C1 segment of cervical spinal cord (tissue), 14 donors: ENCODE results near the gene GSX2.
"Not testable (repeated sequence)": the region's sequence is repeated elsewhere in the genome, so short reads cannot be mapped to it uniquely, and the experiment has no call there.

Experiments
- DNase-seq, 14 donors: peaks; one replicate each; lab custom pipeline; 2025; lab: John Stamatoyannopoulos, UW

GSX2 gene

GRCh38 chr4:54102531-54103106 is 2.7 kb downstream of the GSX2 start:
- DNase-seq, result no peak

DNA sequence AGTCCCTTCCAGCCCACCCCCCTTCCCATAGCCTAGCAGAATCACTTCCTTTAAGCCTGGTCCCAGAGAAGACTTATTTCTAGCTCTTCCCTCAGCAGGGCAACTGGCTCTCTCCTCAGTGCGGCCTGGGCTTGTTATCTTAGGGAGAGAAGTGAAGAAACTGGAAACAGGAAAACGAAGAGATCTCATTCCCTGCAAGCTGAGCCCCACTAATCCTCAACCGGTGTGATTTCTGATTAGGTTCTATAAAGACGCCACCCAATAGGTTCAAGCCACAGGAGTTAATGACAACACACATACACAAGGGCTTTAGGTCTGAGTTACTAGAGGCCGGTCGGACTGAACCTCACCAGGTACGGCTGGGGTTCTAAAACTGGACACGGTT is 3.2 kb downstream of the GSX2 start:
- no peak for DNase-seq

DNA sequence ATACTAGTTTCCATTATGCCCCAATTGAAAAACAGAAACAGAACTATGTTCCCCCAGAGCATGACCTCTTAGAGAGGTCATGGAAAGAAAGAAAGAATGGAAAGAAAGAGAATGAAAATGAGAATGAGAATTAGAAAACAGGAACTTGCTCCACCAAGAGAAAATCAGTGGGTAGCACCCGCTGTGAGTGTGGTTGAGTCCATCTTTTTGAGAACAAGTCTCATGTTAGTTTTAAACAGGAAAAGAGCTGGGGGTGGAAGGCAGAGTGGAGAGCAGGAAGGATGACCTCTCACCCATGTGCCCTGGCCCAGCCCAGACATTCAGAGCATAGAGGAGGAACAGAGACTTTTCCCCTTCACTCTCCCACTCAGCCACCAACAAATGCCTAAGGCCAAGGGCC is 4.9 kb downstream of the GSX2 start:
- no peak for DNase-seq

- no peak for DNase-seq
Observed at GRCh38 chr4:54107951-54108748, 8.2 kb downstream of the GSX2 start.

GRCh38 chr4:54109241-54110018 is 9.5 kb downstream of the GSX2 start:
- DNase-seq, result no peak

DNA sequence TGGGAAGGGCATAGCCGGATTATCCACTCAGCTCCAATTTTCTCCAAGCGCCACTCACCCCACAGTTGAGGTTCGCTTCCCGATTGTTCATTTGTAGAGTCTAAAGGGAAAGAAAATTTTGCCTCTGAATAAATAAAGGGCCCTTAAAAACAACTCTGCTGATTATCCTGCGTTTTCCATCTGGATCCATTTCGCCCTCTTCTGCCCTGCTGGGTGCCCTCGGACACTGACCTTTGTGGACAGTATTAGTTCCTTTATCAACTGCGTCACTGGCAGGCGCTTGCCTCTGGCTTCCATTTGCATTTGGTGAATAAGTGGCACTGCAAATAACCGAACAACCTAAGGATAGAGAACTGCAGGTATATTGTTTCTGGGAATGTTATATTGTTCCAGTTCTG is 10.1 kb downstream of the GSX2 start:
- no peak for DNase-seq

GRCh38 chr4:54113206-54113605 is 13.2 kb downstream of the GSX2 start:
- DNase-seq, result not testable (repeated sequence)

DNA sequence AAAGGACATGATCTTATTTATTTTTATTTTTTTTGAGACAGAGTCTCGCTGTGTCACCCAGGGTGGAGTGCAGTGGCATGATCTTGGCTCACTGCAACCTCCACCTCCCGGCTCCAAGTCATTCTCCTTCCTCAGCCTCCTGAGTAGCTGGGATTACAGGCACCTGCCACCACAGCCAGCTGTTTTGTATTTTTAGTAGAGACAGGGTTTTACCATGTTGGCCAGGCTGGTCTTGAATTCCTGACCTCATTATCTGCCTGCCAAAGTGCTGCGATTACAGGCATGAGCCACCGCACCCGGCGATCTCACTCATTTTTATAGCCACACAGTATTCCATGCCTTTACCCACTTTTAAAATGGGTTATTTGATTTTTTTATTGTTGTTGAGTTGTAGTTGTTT is 16.3 kb downstream of the GSX2 start:
- not testable (repeated sequence) for DNase-seq

- DNase-seq, result no peak
Observed at GRCh38 chr4:54118850-54119589, 19.1 kb downstream of the GSX2 start.

GRCh38 chr4:54120518-54120917 is 20.6 kb downstream of the GSX2 start:
- DNase-seq, result no peak

DNA sequence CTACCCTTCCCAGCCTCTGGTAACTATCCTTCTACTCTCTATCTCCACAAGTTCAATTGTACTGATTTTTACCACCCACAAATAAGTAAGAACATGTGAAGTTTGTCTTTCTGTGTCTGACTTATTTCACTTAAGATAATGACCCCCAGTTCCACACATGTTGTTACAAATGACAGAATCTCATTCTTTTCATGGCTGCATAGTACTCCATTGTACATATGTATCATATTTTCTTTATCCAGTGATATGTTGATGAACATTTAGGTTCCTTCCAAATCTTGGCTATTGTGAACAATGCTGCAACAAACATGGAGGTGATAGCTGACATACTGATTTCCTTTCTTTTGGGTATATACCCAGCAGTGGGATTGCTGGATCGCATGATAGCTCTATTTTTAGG is 27.7 kb downstream of the GSX2 start:
- no peak for DNase-seq

DNA sequence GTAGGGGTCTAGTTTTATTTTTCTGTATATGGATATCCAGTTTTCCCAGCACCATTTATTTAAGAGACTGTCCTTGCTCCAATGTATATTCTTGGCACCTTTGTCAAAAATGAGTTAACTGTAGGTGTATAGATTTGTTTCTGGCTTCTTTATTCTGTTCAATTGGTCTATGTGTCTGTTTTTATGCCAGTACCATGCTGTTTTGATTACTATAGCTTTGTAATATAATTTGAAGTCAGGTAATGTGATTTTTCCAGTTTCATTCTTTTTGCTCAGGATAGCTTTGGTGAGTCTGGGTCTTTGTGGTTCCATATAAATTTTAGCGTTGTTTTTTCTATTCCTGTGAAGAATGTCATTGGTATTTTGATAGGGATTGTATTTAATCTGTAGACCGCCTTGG is 28.7 kb downstream of the GSX2 start:
- not testable (repeated sequence) for DNase-seq

GRCh38 chr4:54139332-54139731 is 39.4 kb downstream of the GSX2 start:
- DNase-seq, result no peak

DNA sequence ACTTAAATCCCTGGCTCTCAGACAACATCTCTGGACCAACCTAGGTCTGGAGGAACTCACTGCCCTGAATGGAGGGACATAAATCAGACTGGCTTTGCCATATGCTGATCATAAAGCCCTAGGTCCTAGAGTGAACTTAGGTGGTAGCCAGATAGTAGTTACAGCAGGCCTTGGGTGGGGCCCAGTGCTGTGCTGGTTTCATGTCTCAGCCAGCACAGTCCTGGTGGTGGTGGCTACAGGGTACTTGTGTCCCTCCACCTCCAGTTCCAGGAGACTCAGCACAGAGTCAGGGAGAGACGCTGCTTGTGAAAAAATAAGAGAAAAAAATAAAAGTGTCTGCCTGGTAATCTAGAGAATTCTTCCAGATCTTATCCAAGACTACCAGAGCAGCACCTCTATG is 40.3 kb downstream of the GSX2 start:
- no peak for DNase-seq

- DNase-seq, result no peak
Observed at GRCh38 chr4:54144199-54144598, 44.2 kb downstream of the GSX2 start.

DNA sequence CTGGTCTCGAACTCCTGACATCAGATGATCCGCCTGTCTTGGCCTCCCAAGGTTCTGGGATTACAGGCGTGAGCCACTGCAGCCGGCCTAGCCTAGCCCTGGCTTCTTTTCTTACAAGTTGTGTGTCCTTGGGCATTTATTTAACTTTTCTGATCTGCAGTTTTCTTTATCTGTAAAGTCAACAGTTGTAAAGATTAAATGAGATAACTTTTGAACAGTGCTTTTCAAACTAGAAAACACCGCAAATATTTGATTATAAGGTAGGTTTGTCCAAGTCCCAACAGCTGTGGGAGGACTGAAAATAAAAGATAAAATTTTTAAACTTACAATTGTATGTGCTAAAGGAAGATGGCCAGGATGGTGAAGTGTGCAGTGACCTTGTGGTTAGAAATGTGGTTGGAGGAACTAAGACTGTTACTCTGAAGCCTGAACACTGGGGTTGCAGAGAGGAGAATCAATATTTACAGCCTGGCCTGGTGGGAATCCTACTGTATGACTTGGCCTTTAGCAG is 44.8 kb downstream of the GSX2 start:
- no peak for DNase-seq

GRCh38 chr4:54146139-54146538 is 46.2 kb downstream of the GSX2 start:
- no peak for DNase-seq

GRCh38 chr4:54149323-54149722 is 49.4 kb downstream of the GSX2 start:
- no peak for DNase-seq
